Upper lobe of right lung (tissue), 1 donor: ENCODE data around the gene ZNRD2. TPM values are rescaled to one million over a fixed set of nuclear protein-coding genes. Genes with fewer than 3 reads are reported as not detected.

ENCODE experiments used
- ATAC-seq: fragments of 200-7000 bp; cut with Tn5 transposase; one replicate; pipeline ENCODE4 v1.9.1; 2020; ENCODE audit warnings: mild to moderate bottlenecking, moderate library complexity
- DNase-seq: peaks from one replicate; pipeline ENCODE4 v3.0.0-alpha.2; 2020
- H3K27ac ChIP-seq: fragments of 200-600 bp; one replicate; pipeline ENCODE4 v1.8.0; 2022
- H3K27me3 ChIP-seq: fragments of 200-600 bp; one replicate; pipeline ENCODE4 v1.8.0; 2022; ENCODE audit warnings: mild to moderate bottlenecking
- H3K36me3 ChIP-seq: fragments of 200-600 bp; one replicate; pipeline ENCODE4 v1.8.0; 2022
- H3K4me1 ChIP-seq: fragments of 200-600 bp; one replicate; pipeline ENCODE4 v1.8.0; 2022
- H3K4me3 ChIP-seq: fragments of 200-600 bp; one replicate; pipeline ENCODE4 v1.8.0; 2022; ENCODE audit warnings: mild to moderate bottlenecking
- H3K9me3 ChIP-seq: fragments of 200-600 bp; one replicate; pipeline ENCODE4 v1.8.0; 2022
- intact Hi-C: fragments of 100-400 bp; cut with DNase I; formaldehyde crosslinking; loops from one replicate; pipeline ENCODE4 v1.11.0; 2022
- total RNA-seq: library from RNA; stranded (reverse); fragmentation: NEBNext Ultra II Directional; extraction: Animal tissue kit (Norgen Biotek cat#: 25700); gene quantifications from one replicate; pipeline ENCODE4 v1.2.1, GENCODE V29; 2021
- TF ChIP-seq, protein P1 (sequence below): fragments of 200-600 bp; IDR thresholded peaks from one replicate; pipeline ENCODE4 v1.8.0; 2022; ENCODE audit warnings: antibody characterized with exemption
- donor health status: DM: no; HTN: yes; CAD: no; lungs with severe emphysema.

Gene ZNRD2
- total RNA-seq, 1 donor from 2014 or later, result 24.0 TPM

DNA sequence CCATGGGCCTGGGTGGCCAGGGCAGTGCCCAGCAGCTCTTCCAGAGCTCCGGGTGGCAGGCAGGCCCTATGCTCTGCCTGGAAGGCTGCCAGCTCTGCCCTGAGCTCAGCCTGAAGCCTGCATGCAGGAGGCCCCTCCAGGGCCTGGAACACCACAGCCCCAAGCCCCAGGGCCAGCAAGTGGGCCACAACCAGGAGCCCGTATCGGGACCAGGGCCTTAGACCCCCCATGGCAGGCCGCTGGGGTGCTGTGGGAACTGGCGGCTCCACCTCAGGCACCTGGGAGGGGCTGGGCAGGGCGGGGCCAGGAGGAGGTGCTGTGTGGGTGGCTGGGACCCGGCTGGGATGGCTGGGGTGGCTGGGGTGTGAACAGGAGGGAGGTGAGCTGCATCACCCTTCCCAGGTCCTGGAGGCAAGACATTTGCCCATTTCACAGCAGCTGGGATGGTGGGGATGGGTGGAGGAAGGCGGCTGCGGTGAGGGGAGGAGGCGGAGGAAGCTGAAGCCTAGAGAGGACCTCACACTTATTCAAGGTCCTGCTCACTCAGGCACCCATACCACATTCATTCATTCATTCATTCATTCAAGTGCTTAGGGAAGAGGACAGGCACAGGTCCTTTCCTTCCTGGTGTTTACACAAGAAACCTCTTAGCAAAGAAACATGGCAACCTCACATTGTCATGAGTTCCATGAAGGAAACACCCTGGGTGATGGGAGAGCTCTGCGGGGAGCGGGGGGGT, 25.4 kb downstream of the ZNRD2 start, which contains the start of gene KCNK7:
KCNK7 (minus strand) TSS at position 258 of the 739 bp plus-strand sequence; CDS start at position 230, 28 bp downstream.
- no peak for DNase-seq
- intact Hi-C loops, result no loop called here
- H3K4me3 ChIP-seq, result no peak within 1 kb of the TSS
- no peaks in the 10 kb centered on the region for H3K9me3 ChIP-seq
- TF ChIP-seq, protein P1, sequence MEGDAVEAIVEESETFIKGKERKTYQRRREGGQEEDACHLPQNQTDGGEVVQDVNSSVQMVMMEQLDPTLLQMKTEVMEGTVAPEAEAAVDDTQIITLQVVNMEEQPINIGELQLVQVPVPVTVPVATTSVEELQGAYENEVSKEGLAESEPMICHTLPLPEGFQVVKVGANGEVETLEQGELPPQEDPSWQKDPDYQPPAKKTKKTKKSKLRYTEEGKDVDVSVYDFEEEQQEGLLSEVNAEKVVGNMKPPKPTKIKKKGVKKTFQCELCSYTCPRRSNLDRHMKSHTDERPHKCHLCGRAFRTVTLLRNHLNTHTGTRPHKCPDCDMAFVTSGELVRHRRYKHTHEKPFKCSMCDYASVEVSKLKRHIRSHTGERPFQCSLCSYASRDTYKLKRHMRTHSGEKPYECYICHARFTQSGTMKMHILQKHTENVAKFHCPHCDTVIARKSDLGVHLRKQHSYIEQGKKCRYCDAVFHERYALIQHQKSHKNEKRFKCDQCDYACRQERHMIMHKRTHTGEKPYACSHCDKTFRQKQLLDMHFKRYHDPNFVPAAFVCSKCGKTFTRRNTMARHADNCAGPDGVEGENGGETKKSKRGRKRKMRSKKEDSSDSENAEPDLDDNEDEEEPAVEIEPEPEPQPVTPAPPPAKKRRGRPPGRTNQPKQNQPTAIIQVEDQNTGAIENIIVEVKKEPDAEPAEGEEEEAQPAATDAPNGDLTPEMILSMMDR, result no peak
- no peak for ATAC-seq
- H3K27ac ChIP-seq, result peak within 1 kb of the TSS; percentile 11
- peaks cover 35% of the 10 kb centered on the region for H3K36me3 ChIP-seq
- no peaks in the 10 kb centered on the region for H3K27me3 ChIP-seq
- no peaks in the 10 kb centered on the region for H3K4me1 ChIP-seq

DNA sequence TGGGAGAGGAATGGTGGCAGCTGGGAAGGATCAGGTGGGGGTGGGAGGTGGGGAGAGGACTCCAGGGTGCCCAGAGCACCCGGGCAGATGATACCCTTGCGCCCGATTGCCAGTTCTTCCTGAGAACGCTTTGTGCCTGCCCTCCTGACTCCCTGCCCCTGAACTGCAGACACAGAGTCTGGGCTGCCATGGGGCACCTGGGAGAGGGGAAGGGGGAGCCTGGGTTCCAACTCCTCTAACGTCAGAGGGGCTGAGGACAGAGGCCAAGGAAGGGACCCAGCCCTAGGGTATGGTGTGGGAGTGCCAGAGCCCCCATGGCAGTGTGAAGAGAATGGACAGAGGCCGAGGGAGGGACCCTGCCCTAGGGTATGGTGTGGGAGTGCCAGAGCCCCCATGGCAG, 26.2 kb downstream of the ZNRD2 start:
- Histone ChIP-seq H3K27me3 (no peaks in the 10 kb centered on the region), H3K27ac (no peak overlapping the region), H3K36me3 (peaks cover 35% of the 10 kb centered on the region), H3K9me3 (no peaks in the 10 kb centered on the region), H3K4me1 (no peaks in the 10 kb centered on the region), H3K4me3 (no peak overlapping the region)
- intact Hi-C loops, result no loop called here
- ATAC-seq (no peak), DNase-seq (no peak)
- TF ChIP-seq, protein P1, result no peak

DNA sequence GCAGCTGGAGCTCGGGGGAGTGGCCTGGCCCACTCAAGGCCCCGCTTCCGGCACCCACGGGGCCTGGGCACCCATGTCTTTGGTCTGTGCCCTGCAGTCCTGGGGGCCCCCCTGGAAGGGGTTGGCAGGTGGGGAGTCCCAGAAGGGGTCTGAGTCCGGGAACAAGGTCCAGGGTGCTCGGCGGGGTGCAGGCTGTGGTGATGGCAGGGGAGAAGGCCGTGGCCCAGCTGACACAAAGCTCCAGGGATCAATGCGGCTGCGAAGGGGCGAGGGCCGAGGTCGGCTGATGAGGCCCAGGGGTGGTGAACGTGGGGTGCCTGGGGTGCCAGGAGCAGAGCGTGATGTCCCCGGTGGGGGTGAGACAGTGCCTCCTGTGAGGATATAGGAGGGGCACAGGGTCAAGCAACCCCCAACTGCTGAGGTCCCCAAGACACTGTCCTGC, 28.0 kb downstream of the ZNRD2 start:
- DNase-seq (no peak), ATAC-seq (no peak)
- no peaks in the 10 kb centered on the region for H3K9me3 ChIP-seq
- H3K27me3 ChIP-seq, result no peaks in the 10 kb centered on the region
- TF ChIP-seq, protein P1, result no peak
- no peak overlapping the region for H3K4me3 ChIP-seq
- H3K27ac ChIP-seq, result no peak overlapping the region
- no peaks in the 10 kb centered on the region for H3K4me1 ChIP-seq
- peaks cover 48% of the 10 kb centered on the region for H3K36me3 ChIP-seq
- intact Hi-C loops, result no loop called here

DNA sequence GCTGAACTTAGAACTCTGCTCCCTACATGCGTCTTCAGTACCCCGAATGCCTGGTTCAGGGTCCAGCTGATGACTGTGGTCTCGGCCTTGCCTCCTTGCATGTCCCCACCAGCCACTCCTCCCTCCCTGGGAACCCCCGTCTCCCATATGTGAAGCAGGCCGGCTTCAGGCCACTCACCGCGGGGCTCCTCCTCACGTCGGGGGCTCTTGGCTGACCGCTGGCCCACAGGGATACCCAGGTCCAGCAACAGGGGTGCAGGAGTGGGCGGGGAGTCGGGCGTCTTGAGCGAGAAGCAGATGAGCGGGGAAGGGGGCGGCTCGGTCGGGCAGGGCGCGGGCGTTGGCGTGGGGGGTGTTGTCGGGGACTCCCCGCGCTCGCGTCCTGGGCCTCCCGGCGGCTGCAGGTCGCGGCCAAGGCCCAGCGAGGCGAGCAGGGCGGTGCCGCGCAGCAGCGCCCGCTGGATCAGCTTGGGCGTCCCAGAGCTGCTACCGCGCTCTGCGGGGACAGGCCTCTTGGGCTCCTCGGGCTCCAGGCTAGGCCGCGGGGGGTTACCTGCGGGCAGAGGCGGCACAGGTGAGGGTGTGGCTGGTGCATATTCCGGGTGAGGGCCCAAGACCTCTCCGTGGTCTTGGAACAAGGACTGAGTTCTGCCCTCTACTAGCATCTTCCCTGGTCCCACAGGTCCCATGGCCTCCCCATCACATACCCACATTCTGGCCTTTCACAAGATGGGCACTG, 29.1 kb downstream of the ZNRD2 start:
- intact Hi-C loops, result no loop called here
- H3K27me3 ChIP-seq, result no peaks in the 10 kb centered on the region
- DNase-seq (no peak), ATAC-seq (no peak)
- H3K9me3 ChIP-seq, result no peaks in the 10 kb centered on the region
- peaks cover 59% of the 10 kb centered on the region for H3K36me3 ChIP-seq
- no peaks in the 10 kb centered on the region for H3K4me1 ChIP-seq
- TF ChIP-seq, protein P1, result no peak
- no peak overlapping the region for H3K4me3 ChIP-seq
- no peak overlapping the region for H3K27ac ChIP-seq

DNA sequence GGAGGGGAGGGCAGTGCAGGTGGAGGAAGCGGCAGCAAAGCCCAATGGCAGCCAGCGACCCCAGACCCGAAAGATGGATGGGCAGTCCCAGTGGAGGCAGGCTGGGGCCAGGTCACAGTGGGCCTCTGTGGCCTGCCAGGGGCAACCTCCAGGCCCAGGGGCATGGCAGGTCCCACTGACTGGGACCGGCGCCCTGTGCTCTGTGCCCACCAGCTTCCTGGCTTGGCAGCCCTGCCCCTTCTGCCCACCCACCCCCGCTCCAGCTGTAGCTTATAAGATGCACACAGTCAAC, 29.6 kb downstream of the ZNRD2 start:
- no peaks in the 10 kb centered on the region for H3K9me3 ChIP-seq
- no peaks in the 10 kb centered on the region for H3K4me1 ChIP-seq
- H3K27ac ChIP-seq, result no peak overlapping the region
- H3K27me3 ChIP-seq, result no peaks in the 10 kb centered on the region
- DNase-seq (no peak), ATAC-seq (no peak)
- no peak overlapping the region for H3K4me3 ChIP-seq
- TF ChIP-seq, protein P1, result no peak
- intact Hi-C loops, result no loop called here
- H3K36me3 ChIP-seq, result peaks cover 64% of the 10 kb centered on the region
